WI38 (cell line): ENCODE measurements around the gene PTPRK.

ENCODE experiments used
- H3K4me3 ChIP-seq: 2 replicates; pipeline ENCODE4 v1.5.1; 2011; ENCODE audit warnings: low read depth, mild to moderate bottlenecking, control low read depth, low read length
- TF ChIP-seq, protein P1 (sequence below): IDR thresholded peaks from 2 replicates; pipeline ENCODE4 v1.5.1; 2012; ENCODE audit warnings: low read depth, mild to moderate bottlenecking, control low read depth, low read length

The PTPRK gene

DNA sequence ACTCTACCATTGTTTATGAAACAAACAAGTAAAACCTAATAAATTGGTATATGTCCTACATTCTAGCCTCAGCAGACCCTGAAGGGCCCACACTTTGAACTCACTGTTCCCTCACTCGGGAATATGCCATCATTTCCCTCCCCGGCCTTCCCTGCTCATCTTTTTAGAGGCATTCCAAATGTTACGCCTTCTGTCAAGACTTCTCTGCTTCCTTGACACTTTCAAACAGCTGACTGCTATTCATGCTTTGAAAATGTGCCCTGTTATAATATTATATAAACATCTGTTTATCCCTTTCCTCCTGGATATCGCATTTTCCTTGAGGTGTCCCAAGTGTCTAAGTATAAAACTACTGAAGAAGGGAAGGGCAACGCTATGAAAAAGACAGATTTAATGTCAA lies 370.0 kb downstream of the PTPRK start:
- no peak overlapping the region for H3K4me3 ChIP-seq
- TF ChIP-seq, protein P1, sequence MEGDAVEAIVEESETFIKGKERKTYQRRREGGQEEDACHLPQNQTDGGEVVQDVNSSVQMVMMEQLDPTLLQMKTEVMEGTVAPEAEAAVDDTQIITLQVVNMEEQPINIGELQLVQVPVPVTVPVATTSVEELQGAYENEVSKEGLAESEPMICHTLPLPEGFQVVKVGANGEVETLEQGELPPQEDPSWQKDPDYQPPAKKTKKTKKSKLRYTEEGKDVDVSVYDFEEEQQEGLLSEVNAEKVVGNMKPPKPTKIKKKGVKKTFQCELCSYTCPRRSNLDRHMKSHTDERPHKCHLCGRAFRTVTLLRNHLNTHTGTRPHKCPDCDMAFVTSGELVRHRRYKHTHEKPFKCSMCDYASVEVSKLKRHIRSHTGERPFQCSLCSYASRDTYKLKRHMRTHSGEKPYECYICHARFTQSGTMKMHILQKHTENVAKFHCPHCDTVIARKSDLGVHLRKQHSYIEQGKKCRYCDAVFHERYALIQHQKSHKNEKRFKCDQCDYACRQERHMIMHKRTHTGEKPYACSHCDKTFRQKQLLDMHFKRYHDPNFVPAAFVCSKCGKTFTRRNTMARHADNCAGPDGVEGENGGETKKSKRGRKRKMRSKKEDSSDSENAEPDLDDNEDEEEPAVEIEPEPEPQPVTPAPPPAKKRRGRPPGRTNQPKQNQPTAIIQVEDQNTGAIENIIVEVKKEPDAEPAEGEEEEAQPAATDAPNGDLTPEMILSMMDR = no peak

GRCh38 chr6:128149796-128150195 lies 370.6 kb downstream of the PTPRK start:
- no peak overlapping the region for H3K4me3 ChIP-seq
- TF ChIP-seq, protein P1 = no peak

DNA sequence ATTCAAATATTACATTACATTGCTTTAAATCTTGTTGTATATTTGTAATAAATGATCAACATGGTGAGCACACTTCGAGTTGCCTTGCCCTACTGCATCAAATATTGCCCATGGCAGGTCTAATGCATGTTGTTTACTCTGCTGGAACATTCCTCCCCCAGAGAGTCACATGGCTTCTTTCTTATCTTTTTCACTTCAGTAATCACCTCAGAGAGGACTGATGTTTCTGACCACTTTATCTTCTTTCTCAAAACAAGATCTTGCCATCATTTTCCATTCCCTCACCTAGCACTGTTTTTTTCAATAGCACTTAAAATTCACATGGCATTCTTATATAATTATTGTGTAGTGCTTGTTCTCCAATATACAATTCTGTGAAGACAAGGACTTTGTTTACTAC lies 376.1 kb downstream of the PTPRK start:
- H3K4me3 ChIP-seq = no peak overlapping the region
- TF ChIP-seq, protein P1 = no peak

DNA sequence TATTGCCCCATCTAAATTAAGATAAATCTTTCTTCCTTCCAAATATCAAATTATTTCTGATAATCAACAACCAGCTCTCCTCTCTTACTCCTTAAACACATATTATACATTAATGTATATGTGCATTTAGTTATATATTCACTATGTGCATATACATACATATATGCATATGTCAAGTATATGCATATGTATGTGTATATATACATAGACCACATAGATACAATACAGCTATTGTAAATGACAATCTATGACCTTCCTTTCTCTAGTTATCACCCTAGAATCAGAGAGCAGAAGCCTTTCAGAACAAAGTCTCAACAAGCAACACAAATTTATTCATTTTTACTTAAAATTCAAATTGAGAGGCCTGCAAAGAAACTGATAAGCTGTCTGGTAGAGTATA lies 378.5 kb downstream of the PTPRK start:
- TF ChIP-seq, protein P1 = no peak
- no peak overlapping the region for H3K4me3 ChIP-seq

DNA sequence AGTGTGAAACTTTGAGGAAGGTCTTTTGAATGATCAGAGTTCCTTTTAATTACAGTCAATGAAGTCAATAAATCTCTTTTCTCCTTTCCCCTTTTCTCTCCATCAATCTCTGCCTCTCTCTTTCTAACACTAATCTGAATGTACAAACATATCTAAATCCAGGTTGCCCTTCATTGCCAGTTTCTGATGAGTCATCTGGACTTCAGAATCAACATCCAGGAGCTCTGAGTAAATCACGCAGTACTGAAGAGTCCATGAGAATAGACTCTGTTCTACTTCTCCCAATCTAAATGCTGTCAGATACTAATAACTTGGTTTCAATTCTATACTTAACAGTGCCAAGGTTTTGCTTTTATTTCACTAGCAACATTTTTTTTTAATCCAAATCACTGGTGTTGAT lies 380.9 kb downstream of the PTPRK start:
- H3K4me3 ChIP-seq = no peak overlapping the region
- TF ChIP-seq, protein P1 = no peak

DNA sequence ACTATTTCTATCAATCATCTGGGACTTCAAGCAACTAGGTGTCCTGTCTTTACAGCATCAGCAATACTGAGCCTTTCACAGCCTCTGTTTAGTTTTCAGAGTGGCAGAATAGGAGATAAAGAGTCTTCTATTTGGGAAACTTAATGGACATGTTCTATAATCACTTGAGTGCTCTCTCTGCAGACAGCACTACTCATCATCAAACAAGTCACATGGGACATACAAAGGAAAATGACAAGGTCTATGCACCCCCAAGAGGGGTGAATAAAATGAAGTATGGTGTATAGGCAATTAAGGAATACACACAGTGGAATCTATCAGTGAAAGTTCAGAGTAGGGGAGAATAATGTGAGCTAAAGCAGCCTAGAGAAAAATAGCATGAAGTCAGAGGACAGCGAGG lies 381.7 kb downstream of the PTPRK start:
- TF ChIP-seq, protein P1 = no peak
- no peak overlapping the region for H3K4me3 ChIP-seq

- H3K4me3 ChIP-seq = no peak overlapping the region
- TF ChIP-seq, protein P1 = no peak
These were observed 385.1 kb downstream of the PTPRK start for GRCh38 chr6:128135325-128135724.
